OCI-LY3 (cell line): ENCODE results near the gene BUB3.

Experiments used
- EZH2phosphoT487 ChIP-seq: fragments of 200-600 bp; shearing (Covaris generic); IDR thresholded peaks from 2 replicates; pipeline ENCODE4 v1.6.1; 2018; ENCODE audit warnings: antibody characterized with exemption, mixed run types, low read depth
- TF ChIP-seq, protein P1 (sequence below): fragments of 200-600, 300-600 bp; sonication (generic); IDR thresholded peaks from 2 replicates; pipeline ENCODE4 v1.5.1; 2014; ENCODE audit warnings: antibody characterized with exemption, low read length, low read depth

DNA sequence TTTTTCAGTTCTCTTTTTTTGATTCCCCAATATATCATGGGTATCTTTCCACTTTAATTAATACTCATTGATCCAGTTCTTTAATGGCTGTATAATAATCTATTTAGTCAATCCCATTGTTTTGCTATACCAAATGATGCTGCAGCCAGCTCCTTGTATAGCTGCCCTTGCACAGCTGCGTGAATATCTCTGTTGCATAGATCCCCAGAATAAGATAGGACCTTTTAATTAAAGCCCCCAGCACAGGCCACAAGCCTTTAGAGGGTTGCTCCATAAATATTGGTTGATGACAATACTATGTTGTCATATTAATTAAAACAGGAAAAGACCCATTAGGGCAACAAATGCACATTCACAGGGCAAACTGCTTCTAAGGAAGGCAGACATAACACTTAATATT, 57.9 kb downstream of the BUB3 start:
- TF ChIP-seq, protein P1, sequence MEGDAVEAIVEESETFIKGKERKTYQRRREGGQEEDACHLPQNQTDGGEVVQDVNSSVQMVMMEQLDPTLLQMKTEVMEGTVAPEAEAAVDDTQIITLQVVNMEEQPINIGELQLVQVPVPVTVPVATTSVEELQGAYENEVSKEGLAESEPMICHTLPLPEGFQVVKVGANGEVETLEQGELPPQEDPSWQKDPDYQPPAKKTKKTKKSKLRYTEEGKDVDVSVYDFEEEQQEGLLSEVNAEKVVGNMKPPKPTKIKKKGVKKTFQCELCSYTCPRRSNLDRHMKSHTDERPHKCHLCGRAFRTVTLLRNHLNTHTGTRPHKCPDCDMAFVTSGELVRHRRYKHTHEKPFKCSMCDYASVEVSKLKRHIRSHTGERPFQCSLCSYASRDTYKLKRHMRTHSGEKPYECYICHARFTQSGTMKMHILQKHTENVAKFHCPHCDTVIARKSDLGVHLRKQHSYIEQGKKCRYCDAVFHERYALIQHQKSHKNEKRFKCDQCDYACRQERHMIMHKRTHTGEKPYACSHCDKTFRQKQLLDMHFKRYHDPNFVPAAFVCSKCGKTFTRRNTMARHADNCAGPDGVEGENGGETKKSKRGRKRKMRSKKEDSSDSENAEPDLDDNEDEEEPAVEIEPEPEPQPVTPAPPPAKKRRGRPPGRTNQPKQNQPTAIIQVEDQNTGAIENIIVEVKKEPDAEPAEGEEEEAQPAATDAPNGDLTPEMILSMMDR: no peak
- TF ChIP-seq EZH2phosphoT487: no peak
